ENCODE measurements around the gene REEP5.
"Not testable (repeated sequence)": the region's sequence is repeated elsewhere in the genome, so short reads cannot be mapped to it uniquely, and the experiment has no call there.

REEP5 gene

GRCh38 chr5:112886975-112887374 is 35.1 kb downstream of the REEP5 start:
- DNase-seq (ENCODE audit: low read depth in 2 of 2) = no peak

GRCh38 chr5:112885001-112885400 is 37.0 kb downstream of the REEP5 start:
- no peak for DNase-seq (ENCODE audit: low read depth in 2 of 2)

- DNase-seq (ENCODE audit: low read depth in 2 of 2) = no peak
Observed at GRCh38 chr5:112883192-112883591, 38.8 kb downstream of the REEP5 start.

- DNase-seq (ENCODE audit: low read depth in 2 of 2) = no peak
Observed at GRCh38 chr5:112880219-112880964, 41.6 kb downstream of the REEP5 start.

GRCh38 chr5:112878760-112879159 is 43.3 kb downstream of the REEP5 start:
- DNase-seq (ENCODE audit: low read depth in 2 of 2) = peak; percentile 26 to 36

GRCh38 chr5:112878101-112878500 is 43.9 kb downstream of the REEP5 start:
- no peak for DNase-seq (ENCODE audit: low read depth in 2 of 2)

- no peak for DNase-seq (ENCODE audit: low read depth in 2 of 2)
Observed at GRCh38 chr5:112876362-112876761, 45.7 kb downstream of the REEP5 start.

GRCh38 chr5:112870966-112871365 is 51.1 kb downstream of the REEP5 start:
- DNase-seq (ENCODE audit: low read depth in 2 of 2) = no peak

GRCh38 chr5:112869948-112870347 is 52.1 kb downstream of the REEP5 start:
- DNase-seq (ENCODE audit: low read depth in 2 of 2) = no peak

- no peak for DNase-seq (ENCODE audit: low read depth in 2 of 2)
Observed at GRCh38 chr5:112867411-112867810, 54.6 kb downstream of the REEP5 start.

- DNase-seq (ENCODE audit: low read depth in 2 of 2) = no peak
Observed at GRCh38 chr5:112866739-112867138, 55.3 kb downstream of the REEP5 start.

- DNase-seq (ENCODE audit: low read depth in 2 of 2) = no peak
Observed at GRCh38 chr5:112865128-112865527, 56.9 kb downstream of the REEP5 start.

- DNase-seq (ENCODE audit: low read depth in 2 of 2) = no peak
Observed at GRCh38 chr5:112863549-112863948, 58.5 kb downstream of the REEP5 start.

- no peak for DNase-seq (ENCODE audit: low read depth in 2 of 2)
Observed at GRCh38 chr5:112862085-112862484, 59.9 kb downstream of the REEP5 start.

- DNase-seq (ENCODE audit: low read depth in 2 of 2) = no peak
Observed at GRCh38 chr5:112861638-112861985, 60.4 kb downstream of the REEP5 start.

- DNase-seq (ENCODE audit: low read depth in 2 of 2) = peak; percentile 85
Observed at GRCh38 chr5:112860929-112861637, 60.9 kb downstream of the REEP5 start, which contains the start of gene SRP19. TSS of gene SRP19 (plus strand) at chr5:112861287. CDS start at chr5:112861377, 90 bp downstream.

GRCh38 chr5:112860571-112860928 is 61.5 kb downstream of the REEP5 start:
- DNase-seq (ENCODE audit: low read depth in 2 of 2) = not testable (repeated sequence)

- no peak for DNase-seq (ENCODE audit: low read depth in 2 of 2)
Observed at GRCh38 chr5:112857866-112858265, 64.2 kb downstream of the REEP5 start.

- no peak for DNase-seq (ENCODE audit: low read depth in 2 of 2)
Observed at GRCh38 chr5:112854651-112855050, 67.4 kb downstream of the REEP5 start.

- DNase-seq (ENCODE audit: low read depth in 2 of 2) = no peak
Observed at GRCh38 chr5:112849912-112850311, 72.1 kb downstream of the REEP5 start.

- no peak for DNase-seq (ENCODE audit: low read depth in 2 of 2)
Observed at GRCh38 chr5:112848116-112848811, 73.8 kb downstream of the REEP5 start.

GRCh38 chr5:112847306-112847705 is 74.7 kb downstream of the REEP5 start:
- DNase-seq (ENCODE audit: low read depth in 2 of 2) = no peak

GRCh38 chr5:112846556-112846955 is 75.5 kb downstream of the REEP5 start:
- DNase-seq (ENCODE audit: low read depth in 2 of 2) = no peak

Measured in stimulated activated CD4-positive, alpha-beta T cell treated with anti-CD3 and anti-CD28 coated beads, Interleukin-15, amount 100 ng/mL, for 48 hours (primary cell).